Measurements from ENCODE around the gene SCD. TPM values are rescaled to one million over a fixed set of nuclear protein-coding genes. Genes with fewer than 3 reads are reported as not detected.

Gene SCD
- total and polyA plus RNA-seq, 9 of the 15 experiments (the other 6 are each of a cell fraction or from before 2014, with no cell fraction given) = 114 to 486 (median 188) TPM

- no peak for TF ChIP-seq ZHX1 (conservative IDR thresholded peaks at IDR 0.05; ENCODE audit: low read length)
- no peak for TF ChIP-seq ZNF785 (CRISPR knock-in tag; IDR thresholded peaks at IDR 0.05)
- peak; percentile 52; the same call in 1 of the 2 replicates for TF ChIP-seq TAL1 (IDR thresholded peaks at IDR 0.05)
- no peak for TF ChIP-seq SNIP1 (IDR thresholded peaks at IDR 0.05; ENCODE audit: low read depth)
- TF ChIP-seq FOSL1 (tag; conservative IDR thresholded peaks at IDR 0.05) = peak; percentile 80
- 0 out of 2 replicates have a peak, but pooled peaks have one; percentile 72 for TF ChIP-seq ATF6 (CRISPR knock-in tag; IDR thresholded peaks at IDR 0.05)
- TF ChIP-seq TSC22D4 (tag; IDR thresholded peaks at IDR 0.05) = no peak
- no peak for TF ChIP-seq FOXJ3 (CRISPR knock-in tag; IDR thresholded peaks at IDR 0.05)
- TF ChIP-seq SMAD2 (IDR thresholded peaks at IDR 0.05; ENCODE audit: low read depth, low read length) = no peak
- peak; percentile 64 for TF ChIP-seq POLR2AphosphoS5 (IDR thresholded peaks at IDR 0.05; ENCODE audit: control insufficient read depth, insufficient read depth, low read depth, low read length)
- TF ChIP-seq, protein P1, sequence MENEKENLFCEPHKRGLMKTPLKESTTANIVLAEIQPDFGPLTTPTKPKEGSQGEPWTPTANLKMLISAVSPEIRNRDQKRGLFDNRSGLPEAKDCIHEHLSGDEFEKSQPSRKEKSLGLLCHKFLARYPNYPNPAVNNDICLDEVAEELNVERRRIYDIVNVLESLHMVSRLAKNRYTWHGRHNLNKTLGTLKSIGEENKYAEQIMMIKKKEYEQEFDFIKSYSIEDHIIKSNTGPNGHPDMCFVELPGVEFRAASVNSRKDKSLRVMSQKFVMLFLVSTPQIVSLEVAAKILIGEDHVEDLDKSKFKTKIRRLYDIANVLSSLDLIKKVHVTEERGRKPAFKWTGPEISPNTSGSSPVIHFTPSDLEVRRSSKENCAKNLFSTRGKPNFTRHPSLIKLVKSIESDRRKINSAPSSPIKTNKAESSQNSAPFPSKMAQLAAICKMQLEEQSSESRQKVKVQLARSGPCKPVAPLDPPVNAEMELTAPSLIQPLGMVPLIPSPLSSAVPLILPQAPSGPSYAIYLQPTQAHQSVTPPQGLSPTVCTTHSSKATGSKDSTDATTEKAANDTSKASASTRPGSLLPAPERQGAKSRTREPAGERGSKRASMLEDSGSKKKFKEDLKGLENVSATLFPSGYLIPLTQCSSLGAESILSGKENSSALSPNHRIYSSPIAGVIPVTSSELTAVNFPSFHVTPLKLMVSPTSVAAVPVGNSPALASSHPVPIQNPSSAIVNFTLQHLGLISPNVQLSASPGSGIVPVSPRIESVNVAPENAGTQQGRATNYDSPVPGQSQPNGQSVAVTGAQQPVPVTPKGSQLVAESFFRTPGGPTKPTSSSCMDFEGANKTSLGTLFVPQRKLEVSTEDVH (IDR thresholded peaks at IDR 0.05; ENCODE audit: low read depth, partially characterized antibody) = no peak
- TF ChIP-seq ZNF655 (CRISPR knock-in tag; IDR thresholded peaks at IDR 0.05) = no peak
- no peak for TF ChIP-seq CCAR2 (IDR thresholded peaks at IDR 0.05; ENCODE audit: low read depth, low read length)
- peak; percentile 85 for TF ChIP-seq POLR2H (tag; IDR thresholded peaks at IDR 0.05; ENCODE audit: low read depth)
- TF ChIP-seq, protein P2, sequence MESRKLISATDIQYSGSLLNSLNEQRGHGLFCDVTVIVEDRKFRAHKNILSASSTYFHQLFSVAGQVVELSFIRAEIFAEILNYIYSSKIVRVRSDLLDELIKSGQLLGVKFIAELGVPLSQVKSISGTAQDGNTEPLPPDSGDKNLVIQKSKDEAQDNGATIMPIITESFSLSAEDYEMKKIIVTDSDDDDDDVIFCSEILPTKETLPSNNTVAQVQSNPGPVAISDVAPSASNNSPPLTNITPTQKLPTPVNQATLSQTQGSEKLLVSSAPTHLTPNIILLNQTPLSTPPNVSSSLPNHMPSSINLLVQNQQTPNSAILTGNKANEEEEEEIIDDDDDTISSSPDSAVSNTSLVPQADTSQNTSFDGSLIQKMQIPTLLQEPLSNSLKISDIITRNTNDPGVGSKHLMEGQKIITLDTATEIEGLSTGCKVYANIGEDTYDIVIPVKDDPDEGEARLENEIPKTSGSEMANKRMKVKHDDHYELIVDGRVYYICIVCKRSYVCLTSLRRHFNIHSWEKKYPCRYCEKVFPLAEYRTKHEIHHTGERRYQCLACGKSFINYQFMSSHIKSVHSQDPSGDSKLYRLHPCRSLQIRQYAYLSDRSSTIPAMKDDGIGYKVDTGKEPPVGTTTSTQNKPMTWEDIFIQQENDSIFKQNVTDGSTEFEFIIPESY (CRISPR knock-in tag; IDR thresholded peaks at IDR 0.05) = no peak
- TF ChIP-seq ZNF184 (CRISPR knock-in tag; IDR thresholded peaks at IDR 0.05) = no peak
Measured at GRCh38 chr10:100373298-100374199, 26.5 kb downstream of the SCD start (continued).
